Panc1 (cell line): ENCODE data around the gene SLC25A12.

Experiments used
- CTCF ChIP-seq: fragments of 450-650 bp; IDR thresholded peaks from 2 replicates; pipeline ENCODE4 v1.5.1; 2017; ENCODE audit warnings: mild to moderate bottlenecking
- POLR2AphosphoS5 ChIP-seq: IDR thresholded peaks from 2 replicates; pipeline ENCODE4 v1.6.1; 2012; ENCODE audit warnings: mild to moderate bottlenecking, low read depth, low read length, moderate library complexity
- SIN3A ChIP-seq: IDR thresholded peaks from 2 replicates; pipeline ENCODE4 v1.6.1; 2012; ENCODE audit warnings: low read depth, mild to moderate bottlenecking, low read length, moderate library complexity, borderline replicate concordance; ENCODE audit not compliant: insufficient read depth
- TCF7L2 ChIP-seq: IDR thresholded peaks from 2 replicates; pipeline ENCODE4 v1.6.1; 2011; ENCODE audit warnings: mild to moderate bottlenecking, low read depth, low read length, inconsistent platforms
- TF ChIP-seq, protein P1 (sequence below), 2 experiments: IDR thresholded peaks; 2 replicates each; pipeline ENCODE4 v1.6.1; 2011 to 2012; ENCODE audit warnings: low read depth in 2 of 2, control low read depth in 1 of 2, low read length in 1 of 2, mild to moderate bottlenecking in 1 of 2, moderate library complexity in 1 of 2; ENCODE audit not compliant: insufficient read depth in 1 of 2

GRCh38 chr2:171841996-171842395 is 52.0 kb downstream of the SLC25A12 start:
- TF ChIP-seq POLR2AphosphoS5 (no peak), SIN3A (no peak), CTCF (no peak), TCF7L2 (no peak)
- TF ChIP-seq, protein P1, sequence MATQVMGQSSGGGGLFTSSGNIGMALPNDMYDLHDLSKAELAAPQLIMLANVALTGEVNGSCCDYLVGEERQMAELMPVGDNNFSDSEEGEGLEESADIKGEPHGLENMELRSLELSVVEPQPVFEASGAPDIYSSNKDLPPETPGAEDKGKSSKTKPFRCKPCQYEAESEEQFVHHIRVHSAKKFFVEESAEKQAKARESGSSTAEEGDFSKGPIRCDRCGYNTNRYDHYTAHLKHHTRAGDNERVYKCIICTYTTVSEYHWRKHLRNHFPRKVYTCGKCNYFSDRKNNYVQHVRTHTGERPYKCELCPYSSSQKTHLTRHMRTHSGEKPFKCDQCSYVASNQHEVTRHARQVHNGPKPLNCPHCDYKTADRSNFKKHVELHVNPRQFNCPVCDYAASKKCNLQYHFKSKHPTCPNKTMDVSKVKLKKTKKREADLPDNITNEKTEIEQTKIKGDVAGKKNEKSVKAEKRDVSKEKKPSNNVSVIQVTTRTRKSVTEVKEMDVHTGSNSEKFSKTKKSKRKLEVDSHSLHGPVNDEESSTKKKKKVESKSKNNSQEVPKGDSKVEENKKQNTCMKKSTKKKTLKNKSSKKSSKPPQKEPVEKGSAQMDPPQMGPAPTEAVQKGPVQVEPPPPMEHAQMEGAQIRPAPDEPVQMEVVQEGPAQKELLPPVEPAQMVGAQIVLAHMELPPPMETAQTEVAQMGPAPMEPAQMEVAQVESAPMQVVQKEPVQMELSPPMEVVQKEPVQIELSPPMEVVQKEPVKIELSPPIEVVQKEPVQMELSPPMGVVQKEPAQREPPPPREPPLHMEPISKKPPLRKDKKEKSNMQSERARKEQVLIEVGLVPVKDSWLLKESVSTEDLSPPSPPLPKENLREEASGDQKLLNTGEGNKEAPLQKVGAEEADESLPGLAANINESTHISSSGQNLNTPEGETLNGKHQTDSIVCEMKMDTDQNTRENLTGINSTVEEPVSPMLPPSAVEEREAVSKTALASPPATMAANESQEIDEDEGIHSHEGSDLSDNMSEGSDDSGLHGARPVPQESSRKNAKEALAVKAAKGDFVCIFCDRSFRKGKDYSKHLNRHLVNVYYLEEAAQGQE (IDR thresholded peaks at IDR 0.05; ENCODE audit: insufficient read depth in 1 of 2, low read depth in 2 of 2, low read length in 1 of 2): no peak
